Measurements from ENCODE around the gene NEGR1.

The NEGR1 gene

DNA sequence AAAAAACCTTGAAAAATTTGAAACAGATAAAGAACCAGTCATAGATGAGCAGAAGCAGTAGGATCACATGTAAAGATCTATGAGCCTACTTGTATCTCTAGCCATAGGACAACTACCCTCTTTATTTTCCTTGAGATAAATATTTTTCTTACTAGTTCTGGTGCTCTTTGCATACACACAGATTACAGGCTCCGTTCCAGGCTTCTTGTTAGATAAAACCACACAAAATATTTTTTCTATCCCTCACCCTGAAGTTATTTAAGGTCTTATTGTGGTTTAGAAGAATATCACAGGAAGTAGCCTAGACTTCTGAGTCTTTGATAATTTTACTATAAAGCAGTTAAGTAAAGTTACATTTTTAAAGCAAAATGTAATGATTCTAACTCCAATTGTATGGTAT is 512.2 kb downstream of the NEGR1 start:
- DNase-seq (ENCODE audit: low read depth) = no peak
- no peak overlapping the region for H3K4me3 ChIP-seq (ENCODE audit: low read depth, low read length)
- TF ChIP-seq, protein P1, sequence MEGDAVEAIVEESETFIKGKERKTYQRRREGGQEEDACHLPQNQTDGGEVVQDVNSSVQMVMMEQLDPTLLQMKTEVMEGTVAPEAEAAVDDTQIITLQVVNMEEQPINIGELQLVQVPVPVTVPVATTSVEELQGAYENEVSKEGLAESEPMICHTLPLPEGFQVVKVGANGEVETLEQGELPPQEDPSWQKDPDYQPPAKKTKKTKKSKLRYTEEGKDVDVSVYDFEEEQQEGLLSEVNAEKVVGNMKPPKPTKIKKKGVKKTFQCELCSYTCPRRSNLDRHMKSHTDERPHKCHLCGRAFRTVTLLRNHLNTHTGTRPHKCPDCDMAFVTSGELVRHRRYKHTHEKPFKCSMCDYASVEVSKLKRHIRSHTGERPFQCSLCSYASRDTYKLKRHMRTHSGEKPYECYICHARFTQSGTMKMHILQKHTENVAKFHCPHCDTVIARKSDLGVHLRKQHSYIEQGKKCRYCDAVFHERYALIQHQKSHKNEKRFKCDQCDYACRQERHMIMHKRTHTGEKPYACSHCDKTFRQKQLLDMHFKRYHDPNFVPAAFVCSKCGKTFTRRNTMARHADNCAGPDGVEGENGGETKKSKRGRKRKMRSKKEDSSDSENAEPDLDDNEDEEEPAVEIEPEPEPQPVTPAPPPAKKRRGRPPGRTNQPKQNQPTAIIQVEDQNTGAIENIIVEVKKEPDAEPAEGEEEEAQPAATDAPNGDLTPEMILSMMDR (IDR thresholded peaks at IDR 0.05; ENCODE audit: control insufficient read depth, extremely low read depth, insufficient read depth) = no peak

DNA sequence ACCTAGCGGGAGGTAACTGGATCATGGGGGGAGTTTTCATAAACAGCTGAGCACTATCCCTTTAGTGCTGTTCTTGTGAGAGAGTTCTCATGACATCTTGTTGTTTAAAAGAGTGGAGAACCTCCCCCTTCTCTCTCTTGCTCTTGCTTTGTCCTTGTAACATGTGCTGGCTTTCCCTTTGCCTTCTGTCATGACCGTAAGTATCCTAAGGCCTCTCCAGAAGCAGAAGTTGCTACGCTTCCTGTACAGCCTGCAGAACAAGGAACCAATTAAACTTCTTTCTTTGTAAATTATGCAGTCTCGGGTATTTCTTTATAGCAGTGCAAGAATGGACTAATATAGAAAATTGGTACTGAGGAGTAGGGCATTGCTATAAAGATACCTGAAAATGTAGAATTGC is 515.6 kb downstream of the NEGR1 start:
- TF ChIP-seq, protein P1 (IDR thresholded peaks at IDR 0.05; ENCODE audit: control insufficient read depth, extremely low read depth, insufficient read depth) = no peak
- DNase-seq (ENCODE audit: low read depth) = no peak
- no peak overlapping the region for H3K4me3 ChIP-seq (ENCODE audit: low read depth, low read length)

DNA sequence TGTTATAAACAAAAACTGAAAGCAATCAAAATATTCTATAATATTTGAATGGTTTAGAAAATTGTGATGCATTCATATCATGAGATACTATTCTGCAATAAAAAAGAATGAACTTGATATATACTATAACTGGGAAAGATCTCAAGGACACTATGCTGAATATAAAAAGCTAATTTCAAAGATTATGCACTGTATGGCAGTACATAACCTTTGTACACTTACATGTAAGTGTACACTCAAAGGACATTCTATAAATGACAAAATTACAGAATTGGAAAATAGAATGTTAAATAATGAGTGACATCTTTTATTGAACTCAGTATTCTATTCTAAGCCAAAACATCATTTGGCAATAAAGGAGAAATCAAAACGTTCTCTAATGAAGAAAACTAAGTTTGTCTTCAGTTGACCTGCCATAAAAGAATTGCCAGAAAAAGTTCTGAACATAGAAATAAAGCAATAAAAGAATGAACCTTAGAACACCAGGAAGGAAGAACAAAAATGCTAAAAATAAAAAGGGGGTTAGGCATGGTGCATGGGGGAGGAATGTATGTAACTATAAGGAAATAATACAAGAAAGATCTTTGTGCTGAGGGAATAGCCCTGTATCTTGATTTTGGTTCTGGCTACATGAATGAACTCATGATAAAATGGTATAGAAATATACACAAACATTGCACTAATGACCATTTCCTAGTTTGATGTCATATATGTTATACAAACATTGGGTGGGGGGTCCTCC is 519.7 kb downstream of the NEGR1 start:
- H3K4me3 ChIP-seq (ENCODE audit: low read depth, low read length) = no peak overlapping the region

DNA sequence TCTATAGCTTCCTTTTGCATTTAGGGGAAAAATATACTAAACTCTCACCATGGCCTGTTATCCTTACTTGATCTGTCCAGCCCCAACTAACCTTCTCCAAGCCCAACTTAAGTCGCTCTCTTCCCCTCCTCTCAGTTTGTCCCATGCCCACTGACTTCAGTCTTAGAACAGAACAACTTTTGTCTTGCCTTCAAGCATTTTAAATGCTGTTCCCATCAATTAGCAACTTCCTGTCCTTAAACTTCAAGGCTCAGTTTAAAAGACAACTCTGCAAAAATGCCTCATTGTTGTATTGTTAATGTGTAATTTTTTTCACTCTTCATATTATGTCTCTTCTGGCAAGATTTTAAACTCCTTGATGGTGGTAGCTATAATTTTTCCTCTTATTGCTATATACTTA is 526.9 kb downstream of the NEGR1 start:
- TF ChIP-seq, protein P1 (IDR thresholded peaks at IDR 0.05; ENCODE audit: control insufficient read depth, extremely low read depth, insufficient read depth) = no peak
- no peak overlapping the region for H3K4me3 ChIP-seq (ENCODE audit: low read depth, low read length)
- DNase-seq (ENCODE audit: low read depth) = no peak

More for the DNA sequence above, 519.7 kb downstream of the NEGR1 start:
- TF ChIP-seq, protein P1 (IDR thresholded peaks at IDR 0.05; ENCODE audit: control insufficient read depth, extremely low read depth, insufficient read depth) = no peak
- no peak for DNase-seq (ENCODE audit: low read depth)

DNA sequence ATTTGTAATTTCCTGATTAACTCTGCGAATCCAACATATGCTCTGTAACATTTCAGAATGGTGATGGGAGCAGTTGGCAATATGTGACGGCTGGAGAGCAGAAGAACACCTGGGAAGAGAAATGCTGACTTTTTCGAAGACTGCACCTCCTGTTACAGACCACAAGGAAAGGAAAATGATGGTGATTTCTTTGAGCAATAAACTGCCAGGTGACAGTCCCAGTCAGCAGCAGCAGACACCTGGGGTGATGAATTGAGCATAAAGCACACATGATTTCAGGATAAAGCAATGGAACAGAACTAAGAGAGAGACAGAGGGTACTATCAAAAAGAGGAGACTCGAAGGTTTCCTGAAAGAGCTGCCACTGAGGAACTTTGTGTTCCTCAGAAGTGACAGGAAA is 528.6 kb downstream of the NEGR1 start:
- no peak overlapping the region for H3K4me3 ChIP-seq (ENCODE audit: low read depth, low read length)
- no peak for DNase-seq (ENCODE audit: low read depth)
- TF ChIP-seq, protein P1 (IDR thresholded peaks at IDR 0.05; ENCODE audit: control insufficient read depth, extremely low read depth, insufficient read depth) = no peak

DNA sequence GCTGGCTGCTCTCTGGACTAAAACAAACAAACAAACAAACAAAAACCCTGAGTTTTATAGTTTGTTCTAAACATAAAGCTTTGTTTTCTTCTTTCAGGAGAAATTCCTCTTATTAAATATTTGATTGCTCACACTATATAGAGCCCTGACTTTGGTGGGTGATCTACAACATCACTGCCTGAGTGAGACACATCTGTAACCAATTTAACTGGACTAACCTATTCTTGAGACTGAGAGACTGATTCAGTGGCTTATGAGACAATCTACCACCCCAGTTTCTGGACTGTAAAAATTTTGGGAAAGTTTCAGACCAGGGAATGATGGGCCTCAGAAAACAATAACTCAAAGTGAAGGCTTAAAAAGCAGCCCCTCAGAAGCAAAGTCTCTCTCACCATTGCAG is 537.0 kb downstream of the NEGR1 start:
- TF ChIP-seq, protein P1 (IDR thresholded peaks at IDR 0.05; ENCODE audit: control insufficient read depth, extremely low read depth, insufficient read depth) = no peak
- H3K4me3 ChIP-seq (ENCODE audit: low read depth, low read length) = no peak overlapping the region
- no peak for DNase-seq (ENCODE audit: low read depth)

DNA sequence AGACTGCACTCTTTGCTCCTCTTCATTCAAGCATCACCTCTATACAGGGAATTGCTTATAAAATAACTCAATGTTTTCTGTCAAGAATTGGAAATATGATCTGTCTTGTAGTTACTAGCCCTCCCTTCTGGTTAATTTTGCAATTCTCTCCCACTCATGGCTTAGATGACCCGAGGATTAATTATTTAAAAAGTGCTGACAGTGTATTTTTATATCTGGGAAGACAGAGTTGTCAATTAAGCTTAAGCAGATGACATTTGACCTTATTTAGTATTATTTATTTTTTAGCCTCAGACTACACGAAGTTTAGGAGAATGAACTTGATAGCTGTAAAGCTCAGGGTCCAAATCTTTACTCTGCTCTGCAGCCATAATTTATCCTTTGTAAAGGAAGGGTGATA is 538.5 kb downstream of the NEGR1 start:
- no peak for DNase-seq (ENCODE audit: low read depth)

More for the DNA sequence above, 538.5 kb downstream of the NEGR1 start:
- no peak overlapping the region for H3K4me3 ChIP-seq (ENCODE audit: low read depth, low read length)
- TF ChIP-seq, protein P1 (IDR thresholded peaks at IDR 0.05; ENCODE audit: control insufficient read depth, extremely low read depth, insufficient read depth) = no peak

Measured in LNCaP clone FGC (cell line).